ENCODE measurements around the gene WDR64.

DNA sequence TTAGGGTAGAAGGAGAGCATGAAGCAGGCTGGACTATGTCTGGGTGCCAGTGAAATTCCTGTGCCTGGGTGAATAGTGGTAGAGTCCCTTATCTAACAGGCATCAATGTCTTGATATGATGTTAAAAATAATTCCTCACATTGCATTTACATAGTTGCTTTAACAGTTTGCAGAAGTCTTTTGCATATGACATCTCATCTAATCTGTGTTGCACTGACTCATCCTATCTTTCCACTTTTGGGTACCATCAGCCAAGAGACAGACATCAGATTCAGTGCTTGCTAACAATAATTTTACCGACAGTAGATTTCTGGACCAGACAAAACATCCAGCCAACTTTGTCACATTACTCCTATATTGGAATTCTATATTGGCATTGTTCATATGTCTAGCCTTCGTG, 92.5 kb downstream of the WDR64 start:
- TF ChIP-seq, protein P1, sequence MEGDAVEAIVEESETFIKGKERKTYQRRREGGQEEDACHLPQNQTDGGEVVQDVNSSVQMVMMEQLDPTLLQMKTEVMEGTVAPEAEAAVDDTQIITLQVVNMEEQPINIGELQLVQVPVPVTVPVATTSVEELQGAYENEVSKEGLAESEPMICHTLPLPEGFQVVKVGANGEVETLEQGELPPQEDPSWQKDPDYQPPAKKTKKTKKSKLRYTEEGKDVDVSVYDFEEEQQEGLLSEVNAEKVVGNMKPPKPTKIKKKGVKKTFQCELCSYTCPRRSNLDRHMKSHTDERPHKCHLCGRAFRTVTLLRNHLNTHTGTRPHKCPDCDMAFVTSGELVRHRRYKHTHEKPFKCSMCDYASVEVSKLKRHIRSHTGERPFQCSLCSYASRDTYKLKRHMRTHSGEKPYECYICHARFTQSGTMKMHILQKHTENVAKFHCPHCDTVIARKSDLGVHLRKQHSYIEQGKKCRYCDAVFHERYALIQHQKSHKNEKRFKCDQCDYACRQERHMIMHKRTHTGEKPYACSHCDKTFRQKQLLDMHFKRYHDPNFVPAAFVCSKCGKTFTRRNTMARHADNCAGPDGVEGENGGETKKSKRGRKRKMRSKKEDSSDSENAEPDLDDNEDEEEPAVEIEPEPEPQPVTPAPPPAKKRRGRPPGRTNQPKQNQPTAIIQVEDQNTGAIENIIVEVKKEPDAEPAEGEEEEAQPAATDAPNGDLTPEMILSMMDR (IDR thresholded peaks at IDR 0.05): no peak
- TF ChIP-seq POLR2A (IDR thresholded peaks at IDR 0.05): no peak
